A549 treated with RU486 at 1 μM for 4 hours (cell line): Measurements from ENCODE around the gene CHODL. TPM values are rescaled to one million over a fixed set of nuclear protein-coding genes. Genes with fewer than 3 reads are reported as not detected.

ENCODE experiments used
- total RNA-seq: library from RNA; stranded (reverse); fragments of 200-300 nt; extraction: Qiagen RNA extraction; gene quantifications from 5 replicates; pipeline ENCODE4 v1.2.3, GENCODE V29; 2022; ENCODE audit warnings: low read depth

The CHODL gene, protein sequence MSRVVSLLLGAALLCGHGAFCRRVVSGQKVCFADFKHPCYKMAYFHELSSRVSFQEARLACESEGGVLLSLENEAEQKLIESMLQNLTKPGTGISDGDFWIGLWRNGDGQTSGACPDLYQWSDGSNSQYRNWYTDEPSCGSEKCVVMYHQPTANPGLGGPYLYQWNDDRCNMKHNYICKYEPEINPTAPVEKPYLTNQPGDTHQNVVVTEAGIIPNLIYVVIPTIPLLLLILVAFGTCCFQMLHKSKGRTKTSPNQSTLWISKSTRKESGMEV
- total RNA-seq: not detected in 5 replicates

DNA sequence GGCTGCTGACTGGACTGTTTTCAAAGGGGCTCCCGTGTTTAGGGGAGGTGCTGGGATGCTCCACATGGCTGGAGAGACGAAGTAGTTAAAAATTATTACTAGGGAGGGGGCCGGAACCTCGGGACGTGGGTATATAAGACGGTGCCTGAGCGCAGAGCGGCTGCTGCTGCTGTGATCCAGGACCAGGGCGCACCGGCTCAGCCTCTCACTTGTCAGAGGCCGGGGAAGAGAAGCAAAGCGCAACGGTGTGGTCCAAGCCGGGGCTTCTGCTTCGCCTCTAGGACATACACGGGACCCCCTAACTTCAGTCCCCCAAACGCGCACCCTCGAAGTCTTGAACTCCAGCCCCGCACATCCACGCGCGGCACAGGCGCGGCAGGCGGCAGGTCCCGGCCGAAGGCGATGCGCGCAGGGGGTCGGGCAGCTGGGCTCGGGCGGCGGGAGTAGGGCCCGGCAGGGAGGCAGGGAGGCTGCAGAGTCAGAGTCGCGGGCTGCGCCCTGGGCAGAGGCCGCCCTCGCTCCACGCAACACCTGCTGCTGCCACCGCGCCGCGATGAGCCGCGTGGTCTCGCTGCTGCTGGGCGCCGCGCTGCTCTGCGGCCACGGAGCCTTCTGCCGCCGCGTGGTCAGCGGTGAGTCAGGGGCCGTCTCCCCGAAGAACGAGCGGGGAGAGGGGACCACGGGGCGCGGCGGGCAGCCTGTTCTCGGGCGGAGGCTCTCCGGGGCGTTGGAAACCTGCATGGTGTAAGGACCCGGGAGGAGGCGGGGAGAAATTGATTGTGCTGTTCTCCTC lies at the start of gene CHODL:
Gene CHODL (plus strand): TSS at position 163 of the 793 bp plus-strand sequence. CDS start 391 bp downstream, at position 554.

Other genes with a start within 250 kb of the CHODL start
- gene TMPRSS15, start 159.0 kb downstream of the CHODL start, total RNA-seq: not detected in 5 replicates